CD14-positive monocyte (primary cell): ENCODE results near the gene SNX33. TPM values are rescaled to one million over a fixed set of nuclear protein-coding genes. Genes with fewer than 3 reads are reported as not detected.

ENCODE experiments used
- DNase-seq, 3 donors: peaks; one replicate each; pipeline ENCODE4 v3.0.0-alpha.2; 2011 to 2022
- H2AFZ ChIP-seq: 2 replicates; pipeline ENCODE4 v1.6.0; 2012; ENCODE audit warnings: mild to moderate bottlenecking, low read depth, low read length, inconsistent platforms; ENCODE audit not compliant: insufficient read depth, poor library complexity, severe bottlenecking
- H3K27ac ChIP-seq, 2 donors: 1 replicate in 1 of 2; 2 replicates in 1 of 2; pipeline ENCODE4 v1.5.1; 2012 to 2013; ENCODE audit warnings: low read length in 2 of 2, control low read depth in 1 of 2, inconsistent platforms in 1 of 2, low read depth in 1 of 2, mild to moderate bottlenecking in 1 of 2
- H3K27me3 ChIP-seq, 2 donors: one replicate each; pipeline versions ENCODE4 v1.6.0 to v1.6.1; 2011 to 2013; ENCODE audit warnings: low read length in 2 of 2; ENCODE audit not compliant: control insufficient read depth in 2 of 2, insufficient read depth in 2 of 2
- H3K36me3 ChIP-seq, 2 donors: replicated peaks in 1 of 2; 1 replicate in 1 of 2; 2 replicates in 1 of 2; pipeline versions ENCODE4 v1.5.1 to v1.6.1; 2012 to 2013; ENCODE audit warnings: low read length in 2 of 2, control low read depth in 1 of 2, inconsistent platforms in 1 of 2, mild to moderate bottlenecking in 1 of 2; ENCODE audit not compliant: insufficient read depth in 2 of 2, control insufficient read depth in 1 of 2
- H3K4me1 ChIP-seq, 2 donors: 1 replicate in 1 of 2; 2 replicates in 1 of 2; pipeline versions ENCODE4 v1.5.1 to v1.6.1; 2012 to 2013; ENCODE audit warnings: low read length in 2 of 2, control low read depth in 1 of 2, inconsistent platforms in 1 of 2, mild to moderate bottlenecking in 1 of 2, moderate library complexity in 1 of 2; ENCODE audit not compliant: insufficient read depth in 2 of 2, control insufficient read depth in 1 of 2
- H3K4me2 ChIP-seq: replicated peaks from 2 replicates; pipeline ENCODE3; 2012; ENCODE audit warnings: low read length, moderate library complexity, mild to moderate bottlenecking; ENCODE audit not compliant: poor library complexity, severe bottlenecking; ENCODE audit errors: extremely low read depth
- H3K4me3 ChIP-seq, 3 experiments: fragments of 200-600 bp in 1 of 3; sonication (generic) in 1 of 3; replicated peaks in 1 of 3; 1 replicate in 2 of 3; 2 replicates in 1 of 3; pipeline ENCODE4 v1.5.1; 2011 to 2013; ENCODE audit warnings: low read length in 3 of 3, mild to moderate bottlenecking in 3 of 3, control low read depth in 2 of 3, low read depth in 2 of 3, inconsistent platforms in 1 of 3, moderate library complexity in 1 of 3
- H3K79me2 ChIP-seq: 2 replicates; pipeline ENCODE4 v1.6.0; 2012; ENCODE audit warnings: mild to moderate bottlenecking, control low read depth, inconsistent platforms, low read length, moderate library complexity; ENCODE audit not compliant: insufficient read depth
- H3K9ac ChIP-seq: 2 replicates; pipeline ENCODE4 v1.6.0; 2017; ENCODE audit warnings: low read length, mild to moderate bottlenecking; ENCODE audit not compliant: insufficient read depth, poor library complexity, severe bottlenecking
- H3K9me3 ChIP-seq, 2 donors: replicated peaks in 1 of 2; 1 replicate in 1 of 2; 2 replicates in 1 of 2; pipeline versions ENCODE4 v1.5.1 to v1.6.1; 2012 to 2013; ENCODE audit warnings: low read length in 2 of 2, control low read depth in 1 of 2; ENCODE audit not compliant: control insufficient read depth in 1 of 2, insufficient read depth in 1 of 2
- H4K20me1 ChIP-seq: 2 replicates; pipeline ENCODE4 v1.6.0; 2012; ENCODE audit warnings: mild to moderate bottlenecking, low read length, control low read depth, moderate library complexity; ENCODE audit not compliant: insufficient read depth
- H3K27ac Mint-ChIP-seq, 7 donors: one replicate each; pipeline ENCODE4 v1.8.0; 2020; ENCODE audit warnings: mild to moderate bottlenecking in 7 of 7, mixed read lengths in 7 of 7, moderate library complexity in 6 of 7, inconsistent platforms in 2 of 7
- H3K27me3 Mint-ChIP-seq, 3 donors: one replicate each; pipeline ENCODE4 v1.8.0; 2021 to 2022; ENCODE audit warnings: low read depth in 3 of 3, mild to moderate bottlenecking in 3 of 3, mixed read lengths in 3 of 3, moderate library complexity in 3 of 3, inconsistent platforms in 1 of 3
- H3K36me3 Mint-ChIP-seq, 2 donors: one replicate each; pipeline ENCODE4 v1.8.0; 2020; ENCODE audit warnings: mixed read lengths in 2 of 2, inconsistent platforms in 1 of 2, mild to moderate bottlenecking in 1 of 2
- H3K4me1 Mint-ChIP-seq: one replicate; pipeline ENCODE4 v1.8.0; 2020; ENCODE audit warnings: mild to moderate bottlenecking, mixed read lengths
- H3K4me3 Mint-ChIP-seq, 2 donors: one replicate each; pipeline ENCODE4 v1.8.0; 2020; ENCODE audit warnings: mild to moderate bottlenecking in 2 of 2, mixed read lengths in 2 of 2, moderate library complexity in 1 of 2
- H3K9me3 Mint-ChIP-seq, 7 donors: one replicate each; pipeline ENCODE4 v1.8.0; 2020 to 2022; ENCODE audit warnings: mixed read lengths in 7 of 7, mild to moderate bottlenecking in 6 of 7, moderate library complexity in 6 of 7, inconsistent platforms in 2 of 7
- WGBS: methylation state at CpG from one replicate; pipeline ENCODE4 v1.1.5; 2013; ENCODE audit warnings: missing lambda C conversion rate; ENCODE audit not compliant: insufficient coverage; 5-methylcytosine and 5-hydroxymethylcytosine counted together
- intact Hi-C, 2 donors: fragments of 100-400 bp; cut with micrococcal nuclease; formaldehyde crosslinking; loops; one replicate each; pipeline versions ENCODE4 v1.15.0 to v1.15.1; 2023
- polyA plus RNA-seq, 3 donors: library from polyadenylated mRNA; depleted of rRNA in 1 of 3; unstranded in 2 of 3; stranded (reverse) in 1 of 3; fragments of 300-500 nt in 2 of 3; fragments of >200 nt in 1 of 3; fragmentation: Illumina TruSeq in 2 of 3; gene quantifications; 1 replicate in 2 of 3; 2 replicates in 1 of 3; pipeline ENCODE4 v1.2.3, GENCODE V29; 2012 to 2021
- TF ChIP-seq, protein P1 (sequence below): fragments of 200-600 bp; IDR thresholded peaks from one replicate; pipeline ENCODE4 v1.8.0; 2022; ENCODE audit warnings: antibody characterized with exemption, mild to moderate bottlenecking

The SNX33 gene
- polyA plus RNA-seq, 3 donors, result 2.4 to 4.8 (median 2.4) TPM

- Histone ChIP-seq H3K4me2 (no peak overlapping the region), H3K9me3 (no peaks in the 10 kb centered on the region), H2AFZ (no peak overlapping the region), H3K4me1 (no peaks in the 10 kb centered on the region), H3K27me3 (no peaks in the 10 kb centered on the region), H3K36me3 (no peaks in the 10 kb centered on the region), H3K9ac (no peak overlapping the region), H4K20me1 (no peaks in the 10 kb centered on the region), H3K27ac (no peak overlapping the region), H3K79me2 (no peaks in the 10 kb centered on the region), H3K4me3 (no peak overlapping the region)
- Mint-ChIP-seq H3K4me3 (no peak overlapping the region), H3K36me3 (peaks cover 0 to 2% of the 10 kb centered on the region in 2 donors), H3K27ac (no peak overlapping the region), H3K4me1 (peaks cover 5% of the 10 kb centered on the region), H3K9me3 (peaks cover 0 to 2% (median 0%) of the 10 kb centered on the region in 7 donors), H3K27me3 (peaks cover 13 to 16% (median 14%) of the 10 kb centered on the region in 3 donors)
- TF ChIP-seq, protein P1, sequence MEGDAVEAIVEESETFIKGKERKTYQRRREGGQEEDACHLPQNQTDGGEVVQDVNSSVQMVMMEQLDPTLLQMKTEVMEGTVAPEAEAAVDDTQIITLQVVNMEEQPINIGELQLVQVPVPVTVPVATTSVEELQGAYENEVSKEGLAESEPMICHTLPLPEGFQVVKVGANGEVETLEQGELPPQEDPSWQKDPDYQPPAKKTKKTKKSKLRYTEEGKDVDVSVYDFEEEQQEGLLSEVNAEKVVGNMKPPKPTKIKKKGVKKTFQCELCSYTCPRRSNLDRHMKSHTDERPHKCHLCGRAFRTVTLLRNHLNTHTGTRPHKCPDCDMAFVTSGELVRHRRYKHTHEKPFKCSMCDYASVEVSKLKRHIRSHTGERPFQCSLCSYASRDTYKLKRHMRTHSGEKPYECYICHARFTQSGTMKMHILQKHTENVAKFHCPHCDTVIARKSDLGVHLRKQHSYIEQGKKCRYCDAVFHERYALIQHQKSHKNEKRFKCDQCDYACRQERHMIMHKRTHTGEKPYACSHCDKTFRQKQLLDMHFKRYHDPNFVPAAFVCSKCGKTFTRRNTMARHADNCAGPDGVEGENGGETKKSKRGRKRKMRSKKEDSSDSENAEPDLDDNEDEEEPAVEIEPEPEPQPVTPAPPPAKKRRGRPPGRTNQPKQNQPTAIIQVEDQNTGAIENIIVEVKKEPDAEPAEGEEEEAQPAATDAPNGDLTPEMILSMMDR, result no peak
- WGBS, result 93% methylated on average over 40 of the region's 44 CpGs
- intact Hi-C loops, result loop anchor here (5.0 to 10.0 kb wide), 3 partner anchors 35 to 183 kb away; a partner anchor contains a TSS
- DNase-seq, result no peak
Measured at GRCh38 chr15:75687486-75688277, 40.0 kb downstream of the SNX33 start.

DNA sequence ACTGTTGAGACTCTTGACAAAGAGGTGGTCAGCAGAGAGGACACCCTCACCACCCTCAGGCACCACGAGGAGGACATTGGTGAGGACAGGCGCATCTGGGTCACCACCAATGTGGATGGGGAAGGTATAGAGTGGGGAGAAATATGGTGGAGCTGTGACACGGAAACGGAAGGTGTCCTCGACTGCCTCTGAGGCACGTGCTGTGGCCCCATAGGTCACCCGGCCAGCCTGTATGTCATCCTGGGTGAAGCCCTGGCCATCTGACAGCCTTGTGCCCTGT is 40.5 kb downstream of the SNX33 start:
- Histone ChIP-seq H3K27me3 (peaks cover 0 to 2% of the 10 kb centered on the region in 2 donors), H3K4me2 (no peak overlapping the region), H3K27ac (no peak overlapping the region), H3K4me3 (no peak overlapping the region), H4K20me1 (no peaks in the 10 kb centered on the region), H2AFZ (no peak overlapping the region), H3K9me3 (no peaks in the 10 kb centered on the region), H3K36me3 (no peaks in the 10 kb centered on the region), H3K4me1 (peaks cover 0 to 1% of the 10 kb centered on the region in 2 donors), H3K79me2 (no peaks in the 10 kb centered on the region), H3K9ac (no peak overlapping the region)
- H3K9me3 Mint-ChIP-seq, result peaks cover 0 to 2% (median 0%) of the 10 kb centered on the region in 7 donors
- DNase-seq, result no peak
- H3K27ac Mint-ChIP-seq, result no peak overlapping the region
- TF ChIP-seq, protein P1, result no peak
- peaks cover 16 to 21% (median 19%) of the 10 kb centered on the region in 3 donors for H3K27me3 Mint-ChIP-seq
- intact Hi-C loops, result loop anchor here (5.0 to 10.0 kb wide), 3 partner anchors 34 to 183 kb away; a partner anchor contains a TSS
- H3K4me1 Mint-ChIP-seq, result peaks cover 9% of the 10 kb centered on the region
- H3K4me3 Mint-ChIP-seq, result no peak overlapping the region
- 98% methylated on average over 5 of the region's 7 CpGs for WGBS
- peaks cover 0 to 2% of the 10 kb centered on the region in 2 donors for H3K36me3 Mint-ChIP-seq
